Peyer's patch (tissue), 4 donors: ENCODE data around the gene BEGAIN. TPM values are rescaled to one million over a fixed set of nuclear protein-coding genes. Genes with fewer than 3 reads are reported as not detected.

Source experiments
- DNase-seq, 3 donors: peaks; one replicate each; pipeline ENCODE4 v3.0.0-alpha.2; 2017 to 2019
- H3K27ac ChIP-seq, 4 donors: fragments of 200-600 bp; sonication (generic); one replicate each; pipeline ENCODE4 v1.5.1; 2016 to 2019
- H3K27me3 ChIP-seq, 2 donors: fragments of 200-600 bp; sonication (generic); one replicate each; pipeline ENCODE4 v1.5.1; 2019
- H3K36me3 ChIP-seq, 3 donors: fragments of 200-600 bp; sonication (generic); one replicate each; pipeline ENCODE4 v1.5.1; 2016 to 2019
- H3K4me1 ChIP-seq, 4 donors: fragments of 200-600 bp; sonication (generic); one replicate each; pipeline ENCODE4 v1.5.1; 2016 to 2019
- H3K4me3 ChIP-seq, 4 donors: fragments of 200-600 bp; sonication (generic); 1 replicate in 3 of 4; 2 replicates in 1 of 4; pipeline ENCODE4 v1.5.1; 2016 to 2019; ENCODE audit warnings: mild to moderate bottlenecking in 1 of 4
- H3K9me3 ChIP-seq, 4 donors: fragments of 200-600 bp; sonication (generic); one replicate each; pipeline ENCODE4 v1.5.1; 2016 to 2019; ENCODE audit warnings: mild to moderate bottlenecking in 1 of 4
- POLR2A ChIP-seq, 2 donors: fragments of 450-650 bp; IDR thresholded peaks; one replicate each; pipeline ENCODE4 v1.5.1; 2017; ENCODE audit warnings: antibody characterized with exemption in 2 of 2, mild to moderate bottlenecking in 2 of 2, moderate library complexity in 2 of 2
- total RNA-seq, 4 donors: library from RNA; depleted of rRNA; stranded (reverse); fragments of >200 nt; gene quantifications; one replicate each; pipeline ENCODE4 v1.1.0, GENCODE V29; 2016
- TF ChIP-seq, protein P1 (sequence below), 6 experiments: fragments of 450-650 bp in 4 of 6; fragments of 200-600 bp in 2 of 6; sonication (generic) in 1 of 6; IDR thresholded peaks; one replicate each; pipeline ENCODE4 v1.5.1; 2017 to 2019; ENCODE audit warnings: antibody characterized with exemption in 6 of 6, mild to moderate bottlenecking in 3 of 6, moderate library complexity in 1 of 6

Gene BEGAIN
- total RNA-seq, 4 donors from 2014 or later, result 1.6 to 31.8 (median 6.6) TPM; not detected in 1

GRCh38 chr14:100551056-100551455 is 36.2 kb downstream of the BEGAIN start:
- peaks cover 0 to 33% (median 2%) of the 10 kb centered on the region in 4 donors for H3K4me1 ChIP-seq
- no peak overlapping the region for H3K27ac ChIP-seq
- TF ChIP-seq, protein P1, sequence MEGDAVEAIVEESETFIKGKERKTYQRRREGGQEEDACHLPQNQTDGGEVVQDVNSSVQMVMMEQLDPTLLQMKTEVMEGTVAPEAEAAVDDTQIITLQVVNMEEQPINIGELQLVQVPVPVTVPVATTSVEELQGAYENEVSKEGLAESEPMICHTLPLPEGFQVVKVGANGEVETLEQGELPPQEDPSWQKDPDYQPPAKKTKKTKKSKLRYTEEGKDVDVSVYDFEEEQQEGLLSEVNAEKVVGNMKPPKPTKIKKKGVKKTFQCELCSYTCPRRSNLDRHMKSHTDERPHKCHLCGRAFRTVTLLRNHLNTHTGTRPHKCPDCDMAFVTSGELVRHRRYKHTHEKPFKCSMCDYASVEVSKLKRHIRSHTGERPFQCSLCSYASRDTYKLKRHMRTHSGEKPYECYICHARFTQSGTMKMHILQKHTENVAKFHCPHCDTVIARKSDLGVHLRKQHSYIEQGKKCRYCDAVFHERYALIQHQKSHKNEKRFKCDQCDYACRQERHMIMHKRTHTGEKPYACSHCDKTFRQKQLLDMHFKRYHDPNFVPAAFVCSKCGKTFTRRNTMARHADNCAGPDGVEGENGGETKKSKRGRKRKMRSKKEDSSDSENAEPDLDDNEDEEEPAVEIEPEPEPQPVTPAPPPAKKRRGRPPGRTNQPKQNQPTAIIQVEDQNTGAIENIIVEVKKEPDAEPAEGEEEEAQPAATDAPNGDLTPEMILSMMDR (IDR thresholded peaks at IDR 0.05), result no peak
- no peak for TF ChIP-seq POLR2A (IDR thresholded peaks at IDR 0.05)
- DNase-seq, result no peak
- no peak overlapping the region for H3K4me3 ChIP-seq
- H3K27me3 ChIP-seq, result no peaks in the 10 kb centered on the region
- H3K36me3 ChIP-seq, result no peaks in the 10 kb centered on the region
- no peaks in the 10 kb centered on the region for H3K9me3 ChIP-seq

DNA sequence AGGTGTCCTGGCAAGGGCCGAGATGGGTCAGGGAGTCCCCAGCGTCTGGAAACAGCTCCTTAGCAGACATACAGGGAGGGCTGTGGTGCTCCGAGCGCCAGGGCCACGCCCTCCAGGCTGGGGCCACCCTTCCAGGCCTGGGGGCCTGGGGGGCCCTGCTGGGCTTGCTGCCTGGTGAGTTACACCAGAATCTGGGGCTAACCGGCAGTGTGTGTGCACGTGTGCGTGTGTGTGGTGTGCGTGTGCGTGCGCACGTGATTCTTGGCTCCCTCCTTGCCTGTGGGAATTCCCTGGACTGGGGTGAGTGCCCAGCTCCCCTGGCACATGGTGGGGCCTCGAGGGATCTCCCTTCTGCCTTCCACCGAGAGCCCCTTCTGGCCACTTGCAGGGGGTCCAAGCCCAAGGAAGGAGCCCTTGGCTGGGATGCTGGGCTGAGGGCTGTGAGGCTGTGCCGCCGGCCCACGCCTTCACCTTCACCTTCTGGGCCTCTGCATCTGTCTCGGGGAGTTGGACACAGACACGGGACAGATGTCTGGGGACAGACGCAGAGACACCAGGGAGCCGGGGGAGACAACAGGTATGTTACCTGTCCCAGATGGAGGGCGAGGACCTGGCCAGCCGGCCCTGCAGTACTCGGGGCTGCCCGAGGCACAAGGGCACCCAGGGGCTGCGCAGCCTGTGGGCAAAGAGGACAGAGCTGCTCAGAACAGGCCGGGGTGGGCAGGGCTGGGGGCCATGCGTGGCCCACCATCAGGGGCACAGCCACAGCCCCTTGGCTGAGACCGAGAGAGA is 37.2 kb downstream of the BEGAIN start:
- H3K36me3 ChIP-seq, result no peaks in the 10 kb centered on the region
- DNase-seq, result no peak
- no peak for TF ChIP-seq POLR2A (IDR thresholded peaks at IDR 0.05)
- TF ChIP-seq, protein P1 (IDR thresholded peaks at IDR 0.05), result no peak
- peaks cover 0 to 33% (median 2%) of the 10 kb centered on the region in 4 donors for H3K4me1 ChIP-seq
- H3K4me3 ChIP-seq, result no peak overlapping the region
- no peaks in the 10 kb centered on the region for H3K27me3 ChIP-seq
- H3K27ac ChIP-seq, result no peak overlapping the region
- no peaks in the 10 kb centered on the region for H3K9me3 ChIP-seq

DNA sequence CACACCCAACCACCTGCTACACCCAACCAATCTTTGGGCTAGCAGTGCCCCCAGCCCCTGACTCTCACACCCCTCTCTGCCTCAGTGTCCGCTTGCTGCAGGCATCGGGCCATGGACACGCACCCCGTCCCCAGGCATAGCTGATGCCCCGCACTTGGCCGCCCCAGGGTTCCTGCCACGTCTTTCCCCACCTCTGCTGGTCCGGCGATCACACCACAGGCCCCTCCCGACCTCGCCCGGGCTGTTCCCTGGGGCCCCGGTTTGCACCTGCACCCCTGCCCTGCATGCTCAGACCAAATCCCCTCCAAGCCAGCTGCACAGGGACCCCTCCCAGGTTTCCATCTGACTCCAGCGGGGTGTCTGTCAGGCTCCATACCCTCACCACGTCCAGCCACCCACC is 38.3 kb downstream of the BEGAIN start:
- DNase-seq, result no peak
- Histone ChIP-seq H3K4me1 (peaks cover 0 to 27% (median 2%) of the 10 kb centered on the region in 4 donors), H3K27me3 (no peaks in the 10 kb centered on the region), H3K27ac (peak overlapping the region in 1 of 4 donors; percentile 97), H3K4me3 (no peak overlapping the region), H3K36me3 (no peaks in the 10 kb centered on the region), H3K9me3 (no peaks in the 10 kb centered on the region)
- TF ChIP-seq, protein P1 (IDR thresholded peaks at IDR 0.05), result no peak
- TF ChIP-seq POLR2A (IDR thresholded peaks at IDR 0.05), result no peak

DNA sequence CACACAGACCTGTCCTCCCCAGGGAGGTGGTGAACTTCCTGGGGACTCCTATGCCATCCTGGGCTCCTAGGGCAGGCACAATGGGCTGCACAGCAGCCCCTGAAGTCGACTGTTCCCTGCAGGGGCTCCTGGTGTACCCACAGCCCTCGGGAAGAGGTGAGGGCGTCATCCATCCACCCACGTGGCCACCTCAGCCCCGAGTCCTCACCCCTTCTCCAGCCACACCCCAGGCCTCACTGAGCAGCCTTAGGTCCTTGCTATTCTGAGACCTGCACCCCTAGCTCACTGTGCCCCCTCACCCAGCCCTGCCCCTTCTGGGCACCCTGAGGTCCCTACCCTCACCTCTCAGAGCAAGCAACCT is 38.9 kb downstream of the BEGAIN start:
- TF ChIP-seq POLR2A (IDR thresholded peaks at IDR 0.05), result no peak
- TF ChIP-seq, protein P1 (IDR thresholded peaks at IDR 0.05), result no peak
- peak overlapping the region in 2 of 4 donors; percentile 90 to 97 for H3K27ac ChIP-seq

GRCh38 chr14:100547633-100548294 is 39.5 kb downstream of the BEGAIN start:
- Histone ChIP-seq H3K4me1 (peaks cover 0 to 24% (median 2%) of the 10 kb centered on the region in 4 donors), H3K4me3 (no peak overlapping the region), H3K27ac (peak overlapping the region in 2 of 4 donors; percentile 90 to 97), H3K27me3 (no peaks in the 10 kb centered on the region), H3K9me3 (no peaks in the 10 kb centered on the region), H3K36me3 (no peaks in the 10 kb centered on the region)
- peak in 2 of 3 donors; percentile 70 to 89 for DNase-seq
- TF ChIP-seq, protein P1 (IDR thresholded peaks at IDR 0.05), result no peak
- TF ChIP-seq POLR2A (IDR thresholded peaks at IDR 0.05), result no peak

More for the DNA sequence above, 38.9 kb downstream of the BEGAIN start:
- DNase-seq, result no peak
- Histone ChIP-seq H3K4me1 (peaks cover 0 to 24% (median 2%) of the 10 kb centered on the region in 4 donors), H3K4me3 (no peak overlapping the region), H3K27me3 (no peaks in the 10 kb centered on the region), H3K9me3 (no peaks in the 10 kb centered on the region), H3K36me3 (no peaks in the 10 kb centered on the region)
